Trophoblast cell (in vitro differentiated cells and primary cell): ENCODE data around the gene PHPT1.

ENCODE experiments used
- DNase-seq, 2 donors: peaks; one replicate each; pipeline ENCODE4 v3.0.0-alpha.2; 2016
- H2AFZ ChIP-seq: 2 replicates; pipeline ENCODE4 v1.6.1; 2013; ENCODE audit warnings: low read length, moderate library complexity, mild to moderate bottlenecking; ENCODE audit not compliant: insufficient read depth, poor library complexity
- H2AK5ac ChIP-seq: 2 replicates; pipeline ENCODE4 v1.6.1; 2013; ENCODE audit warnings: mild to moderate bottlenecking, low read length
- H2BK120ac ChIP-seq: 2 replicates; pipeline ENCODE4 v1.6.1; 2013; ENCODE audit warnings: low read length, mild to moderate bottlenecking, moderate library complexity; ENCODE audit not compliant: insufficient read depth, poor library complexity
- H2BK12ac ChIP-seq: 2 replicates; pipeline ENCODE4 v1.6.1; 2013; ENCODE audit warnings: mild to moderate bottlenecking, low read length, moderate library complexity
- H2BK5ac ChIP-seq: 2 replicates; pipeline ENCODE4 v1.6.1; 2013; ENCODE audit warnings: low read length, low read depth, moderate library complexity, mild to moderate bottlenecking; ENCODE audit not compliant: poor library complexity
- H3K14ac ChIP-seq: 2 replicates; pipeline ENCODE4 v1.6.1; 2013; ENCODE audit warnings: mild to moderate bottlenecking, low read length
- H3K18ac ChIP-seq: 2 replicates; pipeline ENCODE4 v1.6.1; 2013; ENCODE audit warnings: mild to moderate bottlenecking, low read length
- H3K23ac ChIP-seq: 2 replicates; pipeline ENCODE4 v1.6.1; 2013; ENCODE audit warnings: low read length
- H3K27ac ChIP-seq: 2 replicates; pipeline ENCODE4 v1.5.1; 2013; ENCODE audit warnings: low read depth, mild to moderate bottlenecking, inconsistent platforms, low read length, moderate library complexity
- H3K27me3 ChIP-seq: 2 replicates; pipeline ENCODE4 v1.6.1; 2013; ENCODE audit warnings: inconsistent platforms, mild to moderate bottlenecking, low read length, moderate library complexity; ENCODE audit not compliant: insufficient read depth
- H3K36me3 ChIP-seq, 2 experiments: 1 replicate in 1 of 2; 2 replicates in 1 of 2; pipeline ENCODE4 v1.6.1; 2013; ENCODE audit warnings: low read length in 2 of 2, mild to moderate bottlenecking in 2 of 2, moderate library complexity in 1 of 2; ENCODE audit not compliant: insufficient read depth in 2 of 2, control insufficient read depth in 1 of 2
- H3K4ac ChIP-seq: 2 replicates; pipeline ENCODE4 v1.6.1; 2013; ENCODE audit warnings: low read depth, mild to moderate bottlenecking, low read length, moderate library complexity
- H3K4me1 ChIP-seq, 2 experiments: 1 replicate in 1 of 2; 2 replicates in 1 of 2; pipeline ENCODE4 v1.6.1; 2013; ENCODE audit warnings: low read length in 2 of 2, mild to moderate bottlenecking in 2 of 2, moderate library complexity in 1 of 2; ENCODE audit not compliant: insufficient read depth in 2 of 2, control insufficient read depth in 1 of 2
- H3K4me2 ChIP-seq: 2 replicates; pipeline ENCODE4 v1.6.1; 2013; ENCODE audit warnings: inconsistent platforms, mild to moderate bottlenecking, low read length, moderate library complexity
- H3K4me3 ChIP-seq: 2 replicates; pipeline ENCODE4 v1.5.1; 2013; ENCODE audit warnings: mild to moderate bottlenecking, low read depth, low read length, inconsistent platforms
- H3K79me1 ChIP-seq: one replicate; pipeline ENCODE4 v1.6.1; 2013; ENCODE audit warnings: low read length
- H3K79me2 ChIP-seq: 2 replicates; pipeline ENCODE4 v1.6.1; 2013; ENCODE audit warnings: low read length, mild to moderate bottlenecking; ENCODE audit not compliant: control insufficient read depth, insufficient read depth, poor library complexity
- H3K9ac ChIP-seq: 2 replicates; pipeline ENCODE4 v1.6.1; 2013; ENCODE audit warnings: mild to moderate bottlenecking, low read length
- H3K9me3 ChIP-seq: 2 replicates; pipeline ENCODE4 v1.6.1; 2013; ENCODE audit warnings: low read depth, mild to moderate bottlenecking, control low read depth, inconsistent platforms, low read length; ENCODE audit not compliant: insufficient read depth
- H4K12ac ChIP-seq: 2 replicates; pipeline ENCODE4 v1.6.1; 2013; ENCODE audit warnings: low read depth, mild to moderate bottlenecking, low read length, moderate library complexity
- H4K8ac ChIP-seq: 2 replicates; pipeline ENCODE4 v1.6.1; 2013; ENCODE audit warnings: low read depth, mild to moderate bottlenecking, low read length, moderate library complexity
- H4K91ac ChIP-seq: one replicate; pipeline ENCODE4 v1.6.1; 2013; ENCODE audit warnings: low read depth, mild to moderate bottlenecking, low read length, moderate library complexity
- WGBS: extraction: QIAGEN DNeasy Blood & Tissue Kit; methylation state at CpG from one replicate; pipeline ENCODE4 v1.1.7; 2013; ENCODE audit warnings: missing lambda C conversion rate; ENCODE audit not compliant: insufficient read length, insufficient coverage; ENCODE audit errors: extremely low coverage; 5-methylcytosine and 5-hydroxymethylcytosine counted together

The PHPT1 gene

GRCh38 chr9:136857581-136858412 is 8.6 kb downstream of the PHPT1 start:
- H3K4me2 ChIP-seq = no peak overlapping the region
- no peak overlapping the region for H4K12ac ChIP-seq
- no peak overlapping the region for H2BK120ac ChIP-seq
- no peak overlapping the region for H3K27ac ChIP-seq
- no peak overlapping the region for H3K9ac ChIP-seq
- no peak overlapping the region for H4K91ac ChIP-seq
- H3K18ac ChIP-seq = no peak overlapping the region
- no peak overlapping the region for H4K8ac ChIP-seq
- H3K79me1 ChIP-seq = no peaks in the 10 kb centered on the region
- H3K9me3 ChIP-seq = peaks cover 3% of the 10 kb centered on the region
- H3K4me1 ChIP-seq = peaks cover 3 to 8% of the 10 kb centered on the region in 2 experiments
- no peak overlapping the region for H2BK5ac ChIP-seq
- H3K4ac ChIP-seq = no peak overlapping the region
- H3K4me3 ChIP-seq = no peak overlapping the region
- H3K23ac ChIP-seq = no peak overlapping the region
- H2BK12ac ChIP-seq = no peak overlapping the region
- no peak overlapping the region for H2AFZ ChIP-seq
- H3K27me3 ChIP-seq = no peaks in the 10 kb centered on the region
- no peak for DNase-seq
- no peaks in the 10 kb centered on the region for H3K79me2 ChIP-seq
- no peak overlapping the region for H2AK5ac ChIP-seq
- no CpG with 5 or more reads among the region's 29 CpGs for WGBS
- H3K36me3 ChIP-seq = peaks cover 43 to 44% of the 10 kb centered on the region in 2 experiments
- H3K14ac ChIP-seq = no peak overlapping the region

- peaks cover 3 to 8% of the 10 kb centered on the region in 2 experiments for H3K4me1 ChIP-seq
- no peaks in the 10 kb centered on the region for H3K9me3 ChIP-seq
- H2BK12ac ChIP-seq = no peak overlapping the region
- no peaks in the 10 kb centered on the region for H3K27me3 ChIP-seq
- no peak overlapping the region for H4K12ac ChIP-seq
- peaks cover 49 to 50% of the 10 kb centered on the region in 2 experiments for H3K36me3 ChIP-seq
- no peaks in the 10 kb centered on the region for H3K79me1 ChIP-seq
- no peak overlapping the region for H3K4ac ChIP-seq
- H3K27ac ChIP-seq = no peak overlapping the region
- no peak overlapping the region for H3K4me3 ChIP-seq
- no peak overlapping the region for H3K9ac ChIP-seq
- no peak overlapping the region for H4K91ac ChIP-seq
- H3K14ac ChIP-seq = no peak overlapping the region
- no peak overlapping the region for H3K23ac ChIP-seq
- no peak overlapping the region for H2BK5ac ChIP-seq
- H3K79me2 ChIP-seq = no peaks in the 10 kb centered on the region
- no peak overlapping the region for H3K18ac ChIP-seq
- WGBS = no CpG with 5 or more reads among the region's 15 CpGs
- no peak overlapping the region for H2BK120ac ChIP-seq
- no peak for DNase-seq
- no peak overlapping the region for H3K4me2 ChIP-seq
- H2AFZ ChIP-seq = no peak overlapping the region
- no peak overlapping the region for H2AK5ac ChIP-seq
- H4K8ac ChIP-seq = no peak overlapping the region
Measured at GRCh38 chr9:136858452-136858843, 9.2 kb downstream of the PHPT1 start.

GRCh38 chr9:136858844-136859757 is 9.9 kb downstream of the PHPT1 start:
- Histone ChIP-seq H3K4ac (no peak overlapping the region), H3K4me2 (no peak overlapping the region), H2BK12ac (no peak overlapping the region), H2BK5ac (no peak overlapping the region), H3K9me3 (no peaks in the 10 kb centered on the region), H3K4me1 (peaks cover 3 to 8% of the 10 kb centered on the region in 2 experiments), H4K8ac (no peak overlapping the region), H3K9ac (no peak overlapping the region), H3K23ac (no peak overlapping the region), H2BK120ac (no peak overlapping the region), H2AFZ (no peak overlapping the region), H3K4me3 (no peak overlapping the region), H3K79me2 (no peaks in the 10 kb centered on the region), H3K27ac (no peak overlapping the region), H3K18ac (no peak overlapping the region), H4K91ac (no peak overlapping the region), H2AK5ac (no peak overlapping the region), H3K79me1 (no peaks in the 10 kb centered on the region), H3K14ac (no peak overlapping the region), H3K27me3 (no peaks in the 10 kb centered on the region), H3K36me3 (peaks cover 55% of the 10 kb centered on the region in 2 experiments), H4K12ac (peak overlapping the region; percentile 32)
- no peak for DNase-seq
- no CpG with 5 or more reads among the region's 20 CpGs for WGBS

- Histone ChIP-seq H3K36me3 (peaks cover 55 to 63% of the 10 kb centered on the region in 2 experiments), H2BK5ac (no peak overlapping the region), H3K9me3 (no peaks in the 10 kb centered on the region), H2BK12ac (no peak overlapping the region), H3K79me1 (no peaks in the 10 kb centered on the region), H3K18ac (no peak overlapping the region), H3K4me3 (no peak overlapping the region), H3K14ac (no peak overlapping the region), H3K4me1 (peaks cover 7 to 13% of the 10 kb centered on the region in 2 experiments), H3K4ac (no peak overlapping the region), H4K91ac (no peak overlapping the region), H2AK5ac (no peak overlapping the region), H4K12ac (no peak overlapping the region), H3K9ac (no peak overlapping the region), H2BK120ac (no peak overlapping the region), H2AFZ (no peak overlapping the region), H4K8ac (no peak overlapping the region), H3K23ac (no peak overlapping the region), H3K79me2 (peaks cover 7% of the 10 kb centered on the region), H3K4me2 (no peak overlapping the region), H3K27me3 (no peaks in the 10 kb centered on the region), H3K27ac (no peak overlapping the region)
- no peak for DNase-seq
- no CpG with 5 or more reads among the region's 9 CpGs for WGBS
Measured at GRCh38 chr9:136860529-136860928, 11.3 kb downstream of the PHPT1 start.
